HG03045 (cell line): ENCODE measurements around the gene NR6A1.

Experiments used
- ATAC-seq: cut with Tn5 transposase; IDR thresholded peaks from one replicate; pipeline ENCODE4 v1.9.1; 2021; ENCODE audit warnings: mild to moderate bottlenecking, moderate library complexity; ENCODE audit not compliant: unreplicated experiment

The NR6A1 gene

DNA sequence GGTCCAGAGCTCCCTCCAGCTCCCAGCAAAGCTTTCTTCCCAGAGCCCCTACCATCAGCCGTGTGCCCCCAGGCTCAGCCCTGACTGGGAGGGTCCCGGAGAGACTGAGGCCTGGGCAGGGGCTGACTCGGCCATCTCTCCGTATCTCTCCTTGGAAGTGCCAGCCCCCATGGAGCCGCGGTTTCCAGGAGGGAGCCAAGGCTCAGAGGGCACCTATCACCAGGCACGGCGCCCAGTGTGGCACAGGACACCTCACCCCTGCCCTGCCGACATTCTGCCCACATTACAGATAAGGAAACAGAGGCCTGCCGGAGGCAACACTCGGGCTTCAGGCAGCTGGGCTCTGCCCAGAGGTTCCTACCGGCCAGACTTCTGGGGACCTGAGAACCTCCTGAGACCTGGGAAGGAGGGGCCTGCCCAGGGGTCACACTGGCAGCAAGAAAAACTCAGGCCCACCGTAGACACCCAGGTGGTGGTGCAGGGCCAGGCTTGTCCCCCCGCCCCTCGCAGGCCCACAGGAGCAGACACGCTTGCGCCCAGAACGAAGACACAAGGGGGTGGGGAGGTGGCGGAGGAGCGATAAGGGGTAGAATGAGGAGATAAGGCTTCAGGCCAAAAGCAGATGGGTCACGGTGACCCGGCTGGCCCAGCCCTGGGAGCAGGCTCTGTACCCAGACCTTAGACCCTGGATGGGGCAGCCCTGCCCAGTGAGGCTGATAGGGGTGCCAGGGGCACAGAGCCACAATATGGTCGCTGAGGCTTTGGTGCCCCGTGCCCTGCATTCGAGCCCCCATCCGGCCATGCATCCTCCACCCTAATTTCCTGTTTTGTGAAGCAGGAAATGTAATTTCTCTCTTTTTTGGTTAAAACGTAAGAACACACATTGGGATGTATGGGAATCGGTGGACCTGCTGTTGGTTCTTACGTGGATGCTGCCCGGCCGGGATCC is 275.7 kb downstream of the NR6A1 start:
- no peak for ATAC-seq

DNA sequence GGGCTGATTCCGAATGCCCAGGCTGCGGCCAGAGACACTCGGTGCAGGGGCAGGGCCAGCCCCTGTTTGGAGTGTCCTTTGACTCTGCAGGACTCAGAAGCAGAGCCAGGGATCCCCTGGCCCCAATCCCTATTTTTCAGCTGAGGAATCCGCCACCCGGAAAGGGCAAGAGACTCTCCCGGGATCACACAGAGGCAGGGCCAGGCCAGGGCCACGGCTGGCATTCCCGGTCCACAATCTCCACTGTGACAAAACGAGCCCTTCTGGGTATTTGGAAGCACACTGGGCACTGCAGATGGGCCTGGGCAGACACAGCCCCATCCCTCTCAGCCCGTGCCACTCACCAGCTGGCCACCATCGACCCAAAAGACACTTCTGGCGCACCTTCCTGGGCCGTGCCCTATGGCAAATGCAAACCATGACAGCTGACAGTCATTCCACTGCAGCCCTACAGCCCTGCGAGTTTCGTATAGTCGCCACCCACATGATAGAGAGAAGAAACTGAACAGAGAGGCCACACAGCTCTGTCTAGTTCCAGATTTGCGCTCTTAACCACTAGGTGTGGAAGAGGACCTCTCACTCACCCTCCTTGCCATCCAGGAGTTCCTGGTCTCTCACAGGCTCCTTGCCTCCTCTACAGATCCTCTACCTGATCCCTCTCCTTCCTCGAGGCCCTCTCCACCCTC is 277.2 kb downstream of the NR6A1 start:
- ATAC-seq: peak; percentile 67

DNA sequence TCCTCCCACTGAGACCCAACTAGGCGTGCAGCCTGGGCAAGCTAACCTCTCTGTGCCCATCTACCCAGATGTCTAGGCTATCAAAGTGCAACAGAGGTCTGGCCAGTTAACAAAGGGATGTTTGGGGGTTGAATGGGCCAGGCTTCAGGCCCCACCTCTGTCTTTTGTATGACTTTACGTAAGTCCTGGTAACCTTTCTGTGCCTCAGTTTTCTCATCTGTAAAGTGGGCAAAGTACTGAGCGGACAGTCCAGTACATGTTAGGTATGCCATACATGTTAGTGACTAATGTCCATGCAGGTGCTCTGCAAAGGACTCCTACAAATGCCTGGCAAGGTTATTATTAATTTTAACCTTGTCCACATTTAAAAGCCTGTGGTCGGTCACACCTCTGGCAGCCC is 277.9 kb downstream of the NR6A1 start:
- ATAC-seq: no peak

DNA sequence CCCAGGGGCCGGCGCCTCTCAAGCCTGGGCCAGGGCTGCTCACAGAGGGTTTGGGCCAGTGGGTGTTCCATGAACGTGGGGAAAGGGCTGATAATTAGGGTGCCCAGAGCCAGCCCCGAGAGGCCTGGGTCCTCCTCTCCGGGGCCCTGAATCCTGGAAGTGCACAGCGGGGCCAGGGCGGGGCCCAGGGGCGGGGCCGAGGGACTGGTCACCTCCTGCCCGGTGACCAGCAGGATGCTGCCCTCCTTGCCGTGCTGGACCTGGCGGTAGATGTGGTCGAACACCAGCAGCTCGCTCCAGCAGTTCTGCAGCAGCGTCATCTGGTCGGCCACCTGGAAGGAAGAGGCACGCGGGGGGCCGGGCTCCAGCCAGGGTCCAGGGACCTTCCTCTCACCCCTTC is 278.3 kb downstream of the NR6A1 start:
- ATAC-seq: no peak

DNA sequence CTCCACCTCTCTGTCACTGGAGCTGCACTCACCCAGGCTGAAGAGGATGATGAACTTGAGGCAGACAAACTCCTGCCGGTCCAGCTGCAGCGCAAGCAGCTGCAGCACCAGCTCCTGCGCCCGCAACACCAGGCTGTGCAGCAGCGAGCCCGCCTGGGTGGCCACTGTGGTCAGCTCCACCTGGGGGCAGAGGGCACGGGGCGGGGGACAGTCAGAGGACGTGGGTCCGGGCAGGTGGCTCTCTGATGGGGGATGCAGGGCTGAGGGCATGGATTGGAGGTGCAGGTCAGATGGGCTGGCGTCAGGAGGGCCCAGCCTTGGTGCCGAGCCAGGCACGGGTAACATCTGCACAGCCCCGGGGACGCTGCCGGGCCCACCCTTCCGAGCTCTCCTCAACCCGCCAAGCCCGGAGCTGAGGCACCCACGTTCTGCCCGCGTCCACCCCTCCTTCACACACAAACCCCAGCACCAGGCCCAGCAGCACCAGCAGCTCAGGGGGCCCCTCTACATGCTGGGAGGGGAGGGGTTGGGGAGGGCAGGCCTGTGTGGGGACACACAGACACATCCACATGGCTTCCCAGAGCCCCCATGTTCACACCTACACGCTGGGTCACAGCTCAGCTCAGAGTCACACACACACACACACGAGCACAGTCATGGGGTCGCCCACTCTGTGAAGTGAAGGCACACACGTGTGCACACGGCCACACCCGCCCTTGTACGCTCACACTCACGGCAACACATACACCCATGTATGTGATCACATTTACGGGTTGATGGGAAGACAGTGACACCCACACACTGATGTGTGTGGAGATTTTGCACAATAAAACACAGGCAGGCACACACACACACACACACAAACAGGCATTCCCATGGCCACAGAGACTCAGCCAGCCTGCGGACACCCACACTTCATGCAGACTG is 279.8 kb downstream of the NR6A1 start:
- ATAC-seq: no peak

DNA sequence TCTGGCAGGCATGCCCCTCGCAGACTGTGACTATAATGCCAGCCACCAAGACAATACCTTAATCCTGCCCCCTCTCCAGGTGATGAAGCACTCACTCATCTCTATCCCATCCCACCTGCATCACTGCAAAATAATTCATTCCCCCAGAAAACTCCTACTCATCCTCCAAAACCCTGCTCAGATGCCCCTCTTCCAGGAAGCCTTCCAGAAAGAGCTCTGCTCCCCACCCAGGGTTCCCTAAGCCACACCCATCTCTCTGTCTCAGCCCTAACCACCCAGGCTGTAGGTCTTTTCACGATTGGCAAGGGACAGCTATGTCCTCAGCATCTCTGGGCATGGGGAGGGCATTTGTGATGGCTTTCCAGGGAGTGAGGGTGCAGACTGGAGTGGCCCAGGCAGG is 281.1 kb downstream of the NR6A1 start:
- no peak for ATAC-seq

DNA sequence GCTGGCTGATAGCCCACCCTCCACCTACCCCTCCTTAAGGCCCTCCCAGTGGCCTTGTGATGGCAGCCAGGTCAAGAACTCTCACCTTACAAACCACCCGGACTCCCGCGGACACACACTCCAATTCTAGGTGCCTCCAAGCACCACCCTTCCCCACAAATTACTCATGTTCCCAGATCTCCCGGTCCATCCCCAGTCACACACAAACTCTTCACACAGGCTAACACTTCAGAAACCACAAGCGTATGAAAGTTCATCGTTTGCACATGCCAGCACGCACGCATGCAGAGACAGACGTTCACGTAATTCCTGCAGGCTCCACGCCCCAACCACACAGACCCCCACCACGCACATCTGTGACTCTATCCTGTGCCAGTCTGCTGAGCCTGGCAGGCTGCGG is 281.9 kb downstream of the NR6A1 start:
- no peak for ATAC-seq

DNA sequence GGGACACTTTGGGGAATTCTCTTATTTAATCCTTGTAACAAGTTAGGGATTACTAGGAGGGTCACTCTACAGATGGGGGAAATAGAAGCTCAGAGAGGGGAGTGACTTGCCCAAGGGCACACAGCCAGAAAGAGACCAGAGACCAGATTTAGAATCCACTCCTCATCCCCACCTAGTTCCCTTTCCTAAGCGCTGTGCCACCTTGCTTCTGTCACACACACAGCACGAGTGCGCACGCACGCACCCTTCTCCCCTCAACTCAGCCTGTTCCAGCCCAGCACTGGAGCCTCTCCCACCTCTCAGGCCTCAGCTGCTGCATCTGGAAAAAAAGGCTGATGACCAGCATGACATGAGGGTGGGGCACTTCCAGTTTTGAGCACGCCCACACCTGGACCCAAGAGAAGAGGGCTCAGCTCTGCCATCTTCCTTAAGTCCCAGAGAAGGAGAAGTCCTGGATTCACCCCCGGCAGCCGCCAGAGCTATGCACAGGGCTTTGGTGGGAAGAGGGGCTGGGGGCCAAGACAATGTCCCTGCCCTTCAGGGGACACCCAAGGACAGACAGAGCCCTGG is 282.4 kb downstream of the NR6A1 start:
- ATAC-seq: no peak

DNA sequence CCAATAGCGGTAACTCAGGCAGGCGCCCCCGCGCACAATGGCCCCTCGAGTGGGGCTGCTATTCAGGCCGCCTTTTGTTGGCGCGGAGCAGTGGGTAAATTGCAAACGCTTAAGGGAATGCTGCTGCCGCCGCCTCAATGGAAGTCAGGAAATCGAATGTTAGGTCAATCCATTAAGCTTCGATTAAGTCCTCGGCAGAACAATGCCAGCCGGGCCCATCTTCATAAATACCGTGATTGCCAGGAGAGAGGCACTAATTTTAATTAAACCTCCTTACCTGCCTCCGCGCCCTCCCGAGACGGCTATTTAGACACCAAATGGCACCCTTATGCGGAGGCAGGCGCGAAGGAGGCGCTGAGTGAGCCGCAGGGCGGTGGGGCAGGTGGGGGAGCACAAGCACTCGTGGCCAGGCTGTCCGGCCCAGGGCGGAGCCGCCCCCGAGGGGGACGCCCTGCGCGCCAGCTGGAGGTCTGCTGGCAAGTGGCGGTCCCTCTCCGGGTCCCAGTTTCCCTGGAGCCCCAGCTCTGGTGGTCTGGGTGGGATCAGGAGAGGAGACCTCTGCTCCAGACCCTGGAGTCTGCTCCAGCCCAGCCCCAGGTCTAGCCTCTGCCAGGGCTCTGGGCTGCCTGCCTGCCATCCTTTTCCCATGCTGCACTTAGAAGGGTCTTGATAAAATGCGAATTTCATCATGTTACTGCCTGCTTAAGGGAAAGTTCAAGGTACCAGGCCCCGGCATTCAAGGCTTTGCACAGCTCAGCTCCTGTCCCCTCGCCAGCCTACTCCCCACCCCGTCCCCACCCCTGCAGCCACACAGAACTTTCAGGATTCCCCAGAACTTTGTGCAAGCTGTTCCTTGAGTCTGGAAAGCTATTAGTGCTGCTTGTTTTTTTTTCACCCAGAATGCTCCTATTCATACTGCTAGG is 283.6 kb downstream of the NR6A1 start:
- no peak for ATAC-seq

DNA sequence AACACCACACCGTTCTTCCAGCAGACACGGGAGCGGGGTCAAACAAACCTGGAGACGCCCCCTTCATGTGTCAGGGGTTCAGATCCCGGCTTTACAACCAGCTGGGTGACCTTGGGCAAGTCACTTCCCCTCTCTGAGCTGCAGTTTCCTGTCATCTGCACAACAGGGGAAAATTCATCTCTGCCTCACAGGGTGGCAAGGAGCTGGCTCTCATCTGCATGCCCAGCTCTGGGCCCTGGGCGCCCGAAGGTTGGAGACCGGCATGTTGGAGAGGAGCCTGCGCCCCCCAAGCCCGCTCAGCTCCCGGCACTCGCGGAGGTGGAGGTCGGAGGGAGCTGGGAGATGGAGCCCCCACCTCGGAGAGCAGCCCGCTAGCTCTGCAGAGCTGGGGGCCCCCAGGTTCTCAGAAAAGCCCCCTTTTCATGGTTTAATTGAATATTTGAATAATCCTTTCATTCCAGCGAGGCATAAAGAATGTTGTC is 284.3 kb downstream of the NR6A1 start:
- no peak for ATAC-seq

DNA sequence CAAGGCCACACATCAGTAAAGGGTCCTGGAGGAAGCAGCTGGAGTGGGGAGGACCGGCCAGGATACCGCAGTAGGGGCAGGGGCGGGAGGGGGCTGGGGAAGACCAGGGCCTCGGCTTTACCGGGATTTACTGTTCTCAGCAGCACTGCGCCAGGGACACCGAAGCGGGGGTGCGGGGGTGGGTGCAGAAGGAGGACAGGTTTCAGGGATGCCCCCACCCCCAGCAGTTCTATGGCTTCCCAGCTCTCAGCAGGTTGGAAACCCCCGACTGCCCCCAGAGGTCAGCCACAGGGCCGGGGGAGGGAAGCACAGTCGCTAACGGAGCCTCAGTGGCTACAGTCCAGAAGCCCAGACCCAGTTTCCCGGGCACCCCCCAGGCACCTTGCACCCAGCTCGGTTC is 285.2 kb downstream of the NR6A1 start:
- no peak for ATAC-seq

DNA sequence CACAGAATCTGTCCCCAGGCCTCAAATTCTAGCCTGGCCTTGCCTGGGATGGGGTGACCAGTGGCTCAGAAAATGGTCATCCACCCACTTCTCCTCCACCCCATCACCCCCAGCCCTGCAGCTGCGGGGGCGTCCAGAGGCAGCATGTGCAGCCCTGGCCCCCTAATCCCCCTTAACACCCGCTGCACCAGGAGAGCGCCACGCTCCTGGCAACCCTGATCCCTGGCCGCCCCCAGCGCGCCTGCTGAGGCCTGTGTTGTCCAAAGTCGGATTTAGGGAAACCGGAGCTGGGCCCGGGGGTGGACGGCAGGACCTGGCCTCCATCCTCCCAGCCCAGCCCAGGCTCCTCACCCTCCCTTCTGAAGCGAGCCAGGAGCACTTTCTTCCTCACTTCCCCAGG is 285.9 kb downstream of the NR6A1 start:
- ATAC-seq: no peak

DNA sequence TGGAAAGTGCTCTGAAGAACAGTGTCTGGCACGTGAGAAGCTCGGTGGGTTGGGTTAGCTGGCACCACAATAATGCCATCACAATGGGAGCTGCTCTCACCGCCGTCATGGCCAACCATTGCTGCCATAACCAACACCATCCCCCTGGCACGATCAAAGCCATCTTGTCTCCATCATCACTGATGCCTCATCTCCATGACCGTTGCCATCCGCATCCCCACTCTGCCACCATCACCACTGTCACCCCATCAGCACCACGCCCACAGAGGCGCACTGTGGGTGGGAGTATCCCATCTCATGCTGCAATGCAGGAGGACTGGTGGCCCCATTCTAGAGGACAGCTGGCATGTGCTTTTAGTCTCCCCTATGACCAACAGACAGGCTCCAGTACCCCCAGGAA is 287.6 kb downstream of the NR6A1 start:
- no peak for ATAC-seq

DNA sequence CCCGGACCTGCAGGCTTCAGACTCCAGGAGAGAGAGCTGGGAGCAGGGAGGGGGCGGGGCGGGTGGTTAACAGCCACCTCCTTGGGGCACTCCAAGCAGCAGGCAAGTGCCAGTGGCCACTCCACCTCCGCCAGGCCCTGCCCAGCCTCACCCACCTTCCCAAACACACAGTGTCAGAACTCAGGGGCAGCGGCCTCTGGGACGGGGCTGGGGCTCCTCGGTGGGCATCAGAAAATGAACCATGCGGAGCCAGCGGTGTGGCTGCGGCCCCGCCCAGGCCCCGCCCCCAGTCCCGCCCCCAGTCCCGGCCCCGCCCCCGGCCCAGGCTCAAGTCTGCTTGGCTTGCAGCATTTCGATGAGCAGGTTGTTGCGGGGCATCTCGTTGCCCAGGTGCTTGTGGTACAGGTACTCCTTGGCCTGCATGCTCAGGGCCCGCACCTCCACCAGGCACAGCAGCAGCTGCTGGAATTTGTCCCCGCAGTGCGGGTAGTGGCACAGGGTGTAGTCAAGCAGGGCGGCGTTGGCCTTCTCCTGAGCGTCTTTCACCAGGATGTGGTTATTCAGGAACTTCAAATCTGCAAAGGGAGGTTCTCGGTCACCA is 288.6 kb downstream of the NR6A1 start:
- ATAC-seq: no peak

DNA sequence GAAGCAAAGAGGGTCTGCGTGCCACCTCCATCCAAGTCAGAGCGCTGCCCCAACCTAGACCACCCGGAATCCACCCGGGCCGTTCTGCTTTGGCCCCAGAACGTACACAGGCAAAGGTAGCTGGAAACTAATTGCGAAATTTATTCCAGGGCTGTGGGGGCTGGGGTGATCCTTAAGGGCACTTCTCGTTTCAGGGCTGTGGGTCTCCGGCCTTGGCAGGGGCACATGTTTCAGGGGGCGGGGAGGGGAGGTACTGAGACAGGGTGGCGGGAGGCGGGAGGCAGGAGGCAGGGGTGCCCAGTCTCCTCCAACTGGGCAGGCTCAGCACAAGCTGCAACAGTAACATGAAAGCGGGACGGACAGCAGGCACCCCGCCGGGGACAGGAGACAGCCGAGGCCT is 290.0 kb downstream of the NR6A1 start:
- no peak for ATAC-seq

DNA sequence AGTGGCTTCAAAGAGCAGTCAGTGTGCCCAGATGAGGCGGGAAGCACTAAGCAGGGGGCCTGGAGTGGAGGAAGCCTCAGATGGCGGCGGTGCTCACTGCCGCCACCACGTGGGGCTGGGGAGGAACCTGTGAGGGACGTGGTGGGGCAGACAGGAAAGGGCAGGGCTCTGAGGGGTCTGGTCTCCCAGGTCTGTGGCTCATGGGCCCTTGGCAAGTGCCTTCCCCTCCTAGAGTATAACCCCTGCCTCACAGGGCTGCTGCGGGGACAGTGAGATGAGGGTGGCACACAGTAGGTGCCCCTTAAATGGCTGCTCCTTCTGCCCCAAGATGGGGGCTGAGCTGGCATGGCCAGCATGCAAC is 290.5 kb downstream of the NR6A1 start:
- ATAC-seq: no peak

DNA sequence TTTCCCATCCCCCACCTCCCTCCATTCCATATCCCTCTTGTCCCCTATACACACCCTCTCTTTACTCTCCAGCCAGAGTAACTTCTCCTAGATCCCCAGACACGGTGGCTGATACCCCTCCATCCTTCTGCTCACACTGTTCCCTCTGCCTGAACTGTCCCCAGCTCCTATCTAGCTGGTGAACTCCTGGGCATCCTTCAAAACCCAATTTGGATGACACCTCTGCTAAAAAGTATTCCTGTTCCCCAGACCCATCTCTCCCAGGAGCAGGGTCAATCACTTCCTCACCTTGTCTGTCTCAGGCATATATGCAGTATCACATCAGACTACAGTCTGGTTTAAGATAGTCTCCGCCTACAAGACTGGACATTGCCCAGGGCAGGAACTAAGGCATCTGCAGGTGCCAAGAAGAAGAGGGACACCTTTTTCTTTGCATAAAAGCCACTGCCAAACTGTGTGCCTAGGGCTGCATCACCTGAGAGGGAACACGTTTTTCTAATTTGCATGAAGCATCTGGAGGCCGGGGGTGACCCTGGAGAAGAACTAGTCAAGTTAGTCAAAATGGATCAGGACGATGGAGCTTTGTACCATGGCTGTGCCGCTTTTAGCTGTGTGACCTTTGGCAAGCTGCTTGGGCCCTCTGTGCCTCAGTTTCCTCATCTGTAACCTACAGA is 291.0 kb downstream of the NR6A1 start:
- no peak for ATAC-seq

DNA sequence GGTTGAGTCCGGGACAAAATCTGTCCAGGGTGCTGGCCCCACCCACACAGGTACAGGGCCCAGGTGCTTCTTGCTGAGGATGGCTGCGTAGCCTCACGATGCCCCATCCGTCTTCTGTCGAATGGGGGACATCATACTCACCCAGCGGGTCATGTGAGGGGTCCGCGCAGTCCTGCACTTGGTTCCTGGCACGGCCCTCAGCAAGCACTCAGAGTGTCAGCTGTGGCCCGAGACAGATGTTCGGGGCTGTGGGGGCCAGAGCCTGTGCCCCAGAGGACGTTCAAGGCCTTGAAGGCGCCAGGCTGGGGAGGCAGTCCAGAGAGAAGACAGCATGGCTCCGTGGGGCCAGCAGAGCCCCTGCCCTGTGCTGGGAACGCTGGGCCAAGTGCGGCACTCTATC is 291.7 kb downstream of the NR6A1 start:
- ATAC-seq: no peak

DNA sequence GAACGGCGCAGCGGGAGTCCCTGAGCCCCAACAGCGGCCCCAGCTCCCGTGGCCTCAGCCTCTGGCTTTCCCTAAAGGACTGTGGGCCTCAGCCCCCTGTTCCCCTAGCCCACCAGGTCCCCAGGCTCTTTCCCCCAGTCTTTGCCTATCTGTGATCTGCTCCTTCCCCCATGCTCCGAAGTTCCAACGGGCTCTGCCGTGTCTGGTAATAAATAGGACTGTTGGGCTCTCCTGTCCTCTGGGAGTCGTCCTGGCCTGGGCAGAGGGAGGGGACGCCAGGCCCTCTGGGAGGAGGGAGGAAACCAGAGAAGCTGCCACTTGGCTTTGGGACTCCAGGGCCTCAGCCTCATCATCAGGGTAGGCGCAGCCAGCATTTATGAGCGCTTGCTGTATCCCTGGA is 292.8 kb downstream of the NR6A1 start:
- ATAC-seq: no peak
